ENCODE data around the gene NRIP2.
"Not testable (repeated sequence)": the region's sequence is repeated elsewhere in the genome, so short reads cannot be mapped to it uniquely, and the experiment has no call there.

Gene NRIP2, protein sequence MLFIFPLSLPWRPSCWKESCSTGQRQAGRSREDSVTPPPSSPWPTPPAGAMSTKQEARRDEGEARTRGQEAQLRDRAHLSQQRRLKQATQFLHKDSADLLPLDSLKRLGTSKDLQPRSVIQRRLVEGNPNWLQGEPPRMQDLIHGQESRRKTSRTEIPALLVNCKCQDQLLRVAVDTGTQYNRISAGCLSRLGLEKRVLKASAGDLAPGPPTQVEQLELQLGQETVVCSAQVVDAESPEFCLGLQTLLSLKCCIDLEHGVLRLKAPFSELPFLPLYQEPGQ

DNA sequence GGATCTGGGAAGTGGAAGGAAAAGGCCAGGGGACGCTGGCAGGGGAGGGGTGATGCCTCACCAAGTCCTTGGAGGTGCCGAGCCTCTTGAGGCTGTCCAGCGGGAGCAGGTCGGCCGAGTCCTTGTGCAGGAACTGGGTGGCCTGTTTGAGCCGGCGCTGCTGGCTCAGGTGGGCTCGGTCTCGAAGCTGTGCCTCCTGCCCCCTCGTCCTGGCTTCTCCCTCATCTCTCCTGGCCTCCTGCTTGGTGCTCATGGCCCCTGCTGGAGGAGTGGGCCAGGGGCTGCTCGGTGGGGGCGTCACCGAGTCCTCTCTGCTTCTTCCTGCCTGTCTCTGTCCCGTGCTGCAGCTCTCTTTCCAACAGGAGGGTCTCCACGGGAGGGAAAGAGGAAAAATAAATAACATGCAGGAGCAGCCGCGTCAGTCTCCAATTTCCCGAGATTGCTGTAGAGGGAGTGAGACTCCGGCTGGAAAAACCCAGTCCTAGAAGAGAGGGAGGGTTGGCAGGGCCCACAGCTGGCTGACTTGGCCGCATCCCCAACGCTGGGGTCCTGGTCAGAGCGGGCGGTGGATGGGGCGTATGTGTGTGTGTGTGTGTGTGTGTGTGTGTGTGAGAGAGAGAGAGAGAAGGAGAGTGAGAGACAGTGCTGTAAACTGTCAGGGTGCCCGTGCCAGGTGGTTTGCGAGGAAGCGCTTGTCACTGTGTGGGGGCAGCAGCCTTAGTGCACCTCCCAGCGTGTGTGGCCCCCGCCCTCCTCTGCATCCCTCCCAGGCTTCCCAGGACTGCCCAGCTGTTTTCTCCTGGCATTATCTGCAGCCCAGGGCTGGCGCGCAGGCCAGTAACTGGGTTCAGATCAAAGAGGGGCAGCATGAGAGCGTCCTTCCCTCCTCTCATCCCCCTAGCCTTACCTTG, at the start of gene NRIP2:
NRIP2 (minus strand) TSS at position 455 of the 911 bp plus-strand sequence; CDS start at position 403, 52 bp downstream.
- DNase-seq (ENCODE audit: low read depth in 3 of 3) = no peak

DNA sequence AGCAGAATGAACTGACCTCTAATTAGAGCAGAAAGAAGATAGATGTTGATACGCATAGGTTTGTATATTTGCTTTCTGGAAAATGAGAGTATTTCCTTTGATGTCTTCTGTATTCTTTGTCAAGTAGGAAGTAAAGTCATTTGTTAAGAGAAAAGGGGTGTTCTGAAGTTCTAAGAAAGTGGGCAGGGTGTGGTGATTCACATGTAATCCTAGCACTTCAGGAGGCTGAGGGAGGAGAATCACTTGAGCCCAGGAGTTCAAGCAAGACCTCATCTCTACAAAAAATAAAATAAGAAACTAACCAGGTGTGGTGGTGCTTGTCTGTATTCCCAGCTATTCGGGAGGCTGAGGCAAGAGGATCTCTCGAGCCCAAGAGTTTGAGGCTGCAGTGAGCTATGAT, 45.0 kb upstream of the NRIP2 start:
- no peak for DNase-seq (ENCODE audit: low read depth in 3 of 3)

DNA sequence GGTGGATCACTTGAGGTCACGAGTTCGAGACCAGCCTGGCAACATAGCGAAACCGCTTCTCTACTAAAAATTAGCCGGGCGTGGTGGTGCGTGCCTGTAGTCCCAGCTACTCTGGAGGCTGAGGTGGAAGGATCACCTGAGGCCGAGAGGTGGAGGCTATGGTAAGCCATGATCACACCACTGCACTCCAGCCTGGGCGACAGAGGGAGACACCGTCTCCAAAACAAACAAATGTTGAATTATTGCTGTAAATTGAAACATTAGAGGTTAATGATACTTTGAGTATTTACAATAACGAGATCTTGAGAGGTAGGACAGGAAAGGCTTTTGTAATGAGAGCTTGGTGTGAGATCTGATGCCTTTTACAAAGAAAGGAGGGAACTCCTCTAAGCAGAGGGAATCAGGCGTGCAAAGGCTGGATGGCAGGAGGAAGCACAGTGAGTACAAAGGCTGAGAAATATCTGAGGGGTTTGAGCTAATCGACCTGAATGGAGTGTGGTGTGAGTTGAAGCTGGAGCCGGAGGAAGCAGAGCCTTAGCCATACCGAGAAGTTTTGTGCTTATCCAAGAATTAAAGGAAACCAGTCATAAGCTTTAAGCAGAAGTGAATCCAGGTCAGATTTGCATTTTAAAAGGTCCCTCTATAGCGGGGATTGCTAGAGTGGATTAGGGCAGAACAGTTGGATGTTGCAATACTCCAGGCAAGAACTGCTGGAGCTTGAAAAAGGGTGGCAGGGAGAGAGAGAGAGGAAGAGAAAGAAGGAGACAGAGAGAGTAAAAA, 43.3 kb upstream of the NRIP2 start:
- no peak for DNase-seq (ENCODE audit: low read depth in 3 of 3)

DNA sequence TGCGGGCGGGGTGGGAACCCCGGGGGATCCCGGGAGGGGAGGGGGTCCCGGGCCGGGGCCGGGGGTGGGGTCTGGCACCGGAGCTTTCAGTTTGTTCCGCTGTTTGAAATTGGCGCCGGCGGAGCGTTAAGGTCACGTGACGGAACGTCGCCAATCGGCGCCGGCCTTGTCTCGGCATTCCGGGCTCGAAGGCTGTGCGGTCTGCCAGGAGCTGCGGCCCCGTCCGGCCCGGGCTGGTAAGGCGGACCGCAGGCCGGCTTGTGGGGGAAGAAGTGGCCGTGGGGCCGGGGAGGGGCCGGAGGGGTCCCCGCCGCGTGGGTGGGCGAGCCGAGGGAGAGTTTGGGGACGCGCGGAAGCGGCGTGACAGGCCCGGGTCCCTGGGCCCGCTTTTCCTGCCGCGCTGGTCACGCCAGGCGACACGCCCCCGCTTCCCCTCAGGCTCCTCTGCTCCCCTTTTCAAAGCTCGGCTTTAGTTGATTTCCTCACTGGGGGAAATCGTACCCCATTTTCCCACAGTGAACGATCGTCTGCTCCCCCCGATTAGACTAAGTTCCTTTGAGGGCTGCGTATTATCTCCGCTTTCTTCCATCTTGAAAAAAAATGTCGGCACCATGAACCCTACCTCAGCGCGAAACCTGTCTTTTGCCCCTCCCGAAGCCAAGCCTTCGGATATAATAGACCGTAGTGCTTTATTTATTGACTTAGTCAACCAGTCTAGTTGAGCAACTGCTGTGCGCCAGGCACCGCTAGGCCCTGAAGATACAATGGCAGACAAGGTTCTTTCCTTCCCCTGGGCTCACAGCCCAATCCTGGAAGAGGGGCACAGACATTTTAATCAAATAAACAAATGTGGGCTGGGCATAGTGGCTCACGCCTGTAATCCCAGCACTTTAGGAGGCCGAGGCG, 42.5 kb upstream of the NRIP2 start, which contains the start of the genes FOXM1 and RHNO1:
FOXM1 (minus strand) TSS at position 128 of the 906 bp plus-strand sequence. CDS start 2,696 bp downstream, outside the sequence.
RHNO1 (plus strand) TSS at position 177 of the 906 bp plus-strand sequence. CDS start 8,144 bp downstream, outside the sequence.
- peak; percentile 76 to 78 (median 78) for DNase-seq (ENCODE audit: low read depth in 3 of 3)

DNA sequence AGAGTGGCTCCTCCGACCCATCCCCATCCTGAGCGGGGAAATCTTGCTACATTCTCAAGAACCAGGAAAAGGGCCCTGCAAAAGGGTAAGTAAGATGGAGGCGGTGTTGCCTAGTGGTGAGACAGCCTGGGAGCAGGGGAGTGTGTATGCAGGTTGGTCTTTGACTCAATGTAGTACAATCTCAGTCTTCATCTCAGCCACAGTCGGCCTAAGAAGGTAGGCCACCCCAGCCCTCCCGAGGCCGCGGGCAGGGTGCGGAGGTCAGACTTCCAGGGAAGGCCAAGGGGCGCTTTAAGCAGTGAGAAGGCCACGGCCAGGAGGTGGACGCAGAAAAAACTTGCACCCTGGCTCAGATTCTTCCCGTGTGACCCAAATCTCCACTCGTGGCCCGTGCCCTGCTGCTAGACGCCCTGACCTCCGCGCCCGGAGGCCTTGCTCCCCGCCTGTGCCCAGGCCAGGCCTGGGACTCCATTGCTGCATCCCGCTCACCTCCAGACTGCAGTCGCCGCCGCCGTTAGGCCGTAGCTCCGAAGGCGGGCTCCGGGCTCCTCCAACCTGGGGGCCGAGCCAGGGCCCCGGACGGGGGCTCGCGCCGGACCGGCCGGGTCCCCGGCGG, 41.7 kb upstream of the NRIP2 start:
- peak in 1 of 3 donors; percentile 8 for DNase-seq (ENCODE audit: low read depth in 3 of 3)

DNA sequence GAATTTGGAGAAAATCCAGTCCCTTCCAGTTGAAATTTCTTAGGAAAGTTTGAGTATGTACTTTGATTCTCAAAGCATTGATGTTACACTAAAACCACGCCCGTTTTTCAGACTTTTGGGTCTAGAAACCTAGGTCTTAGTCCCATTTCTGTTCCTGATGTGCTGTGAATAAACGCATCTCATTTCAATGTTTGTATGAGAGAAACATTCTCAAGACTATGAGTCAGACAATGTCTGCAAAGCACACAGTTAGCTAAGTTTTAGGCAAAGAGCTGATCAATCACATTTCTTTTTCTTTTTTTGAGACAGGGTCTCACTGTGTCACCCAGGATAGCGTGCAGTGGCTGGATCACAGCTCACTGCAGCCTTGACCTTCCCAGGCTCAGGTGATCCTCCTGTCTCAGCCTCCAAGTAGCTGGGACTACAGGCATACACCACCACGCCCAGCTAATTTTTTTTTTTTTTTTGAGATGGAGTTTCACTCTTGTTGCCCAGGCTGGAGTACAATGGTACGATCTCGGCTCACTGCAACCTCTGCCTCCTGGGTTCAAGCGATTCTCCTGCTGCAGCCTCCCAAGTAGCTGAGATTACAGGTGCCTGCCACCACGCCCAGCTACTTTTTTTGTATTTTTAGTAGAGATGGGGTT, 34.3 kb upstream of the NRIP2 start:
- DNase-seq (ENCODE audit: low read depth in 3 of 3) = not testable (repeated sequence)

DNA sequence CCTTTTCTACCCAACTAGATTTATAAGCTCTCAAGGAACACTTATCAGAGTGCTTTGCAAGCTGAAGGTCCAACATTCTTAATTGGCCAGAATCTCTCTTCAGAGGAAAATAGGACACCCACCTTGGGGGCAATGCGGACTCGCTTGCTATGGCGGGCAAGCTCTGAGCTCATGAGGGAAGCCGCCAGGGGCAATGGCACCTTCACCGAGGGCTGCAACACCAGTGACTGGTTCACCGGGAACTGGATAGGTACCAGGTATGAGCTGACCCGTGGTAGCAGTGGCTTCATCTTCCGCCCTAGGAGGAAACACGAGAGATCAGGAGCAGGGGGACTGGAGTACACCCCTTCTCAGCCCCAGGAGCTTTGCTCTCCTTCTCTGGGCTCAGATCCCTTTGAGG, 29.4 kb upstream of the NRIP2 start:
- DNase-seq (ENCODE audit: low read depth in 3 of 3) = no peak

DNA sequence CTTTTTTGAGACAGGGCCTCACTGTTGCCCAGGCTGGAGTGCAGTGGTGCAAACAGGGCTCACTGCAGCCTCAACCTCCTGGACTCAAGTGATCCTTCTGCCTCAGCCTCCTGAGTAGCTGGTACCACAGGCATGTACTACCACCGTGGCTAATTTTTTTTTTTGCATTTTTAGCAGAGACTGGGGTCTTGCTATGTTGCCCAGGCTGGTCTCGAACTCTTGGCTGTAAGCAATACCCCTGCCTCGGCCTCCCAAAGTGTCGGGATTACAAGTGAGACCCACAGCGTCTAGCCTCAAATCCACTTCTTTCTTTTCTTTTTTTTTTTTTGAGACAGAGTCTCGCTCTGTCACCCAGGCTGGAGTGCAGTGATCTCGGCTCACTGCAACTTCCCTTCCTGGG, 28.6 kb upstream of the NRIP2 start:
- not testable (repeated sequence) for DNase-seq (ENCODE audit: low read depth in 3 of 3)

DNA sequence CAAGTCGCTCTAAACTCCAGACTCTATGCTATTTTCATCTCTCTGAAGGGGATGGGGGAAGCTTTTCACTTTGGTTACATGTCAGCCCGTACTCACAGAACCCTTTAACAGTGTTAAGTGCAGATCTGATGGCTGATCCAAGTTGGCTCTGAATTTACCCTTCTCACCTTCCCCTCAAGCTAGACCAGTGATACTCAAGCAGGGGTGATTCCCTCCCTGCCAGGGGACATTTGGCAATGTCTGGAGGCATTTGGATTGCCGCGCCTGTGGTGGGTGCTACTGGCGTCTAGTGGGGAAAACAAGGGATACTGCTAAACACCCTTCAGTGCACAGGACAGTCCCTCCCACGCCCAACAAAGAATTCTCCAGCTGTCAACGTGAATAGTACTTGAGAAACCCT, 28.0 kb upstream of the NRIP2 start:
- no peak for DNase-seq (ENCODE audit: low read depth in 3 of 3)

DNA sequence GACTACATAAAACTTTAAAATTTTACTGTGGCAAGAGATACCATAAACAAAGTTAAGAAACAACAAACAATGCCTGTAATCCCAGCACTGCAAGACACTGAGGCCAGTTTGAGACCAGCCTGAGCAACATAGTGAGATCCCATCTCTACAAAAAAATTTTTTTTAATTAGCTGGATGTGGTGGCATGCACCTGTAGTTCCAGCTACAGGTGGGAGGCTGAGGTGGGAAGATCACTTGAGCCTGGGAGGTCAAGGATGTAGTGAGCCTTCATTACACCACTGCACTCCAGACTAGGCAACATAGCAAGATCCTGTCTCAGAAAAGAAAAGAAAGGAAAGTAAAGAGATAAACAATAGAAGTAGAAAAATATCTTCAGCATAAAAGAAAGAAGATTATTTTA, 25.3 kb upstream of the NRIP2 start:
- DNase-seq (ENCODE audit: low read depth in 3 of 3) = no peak

DNA sequence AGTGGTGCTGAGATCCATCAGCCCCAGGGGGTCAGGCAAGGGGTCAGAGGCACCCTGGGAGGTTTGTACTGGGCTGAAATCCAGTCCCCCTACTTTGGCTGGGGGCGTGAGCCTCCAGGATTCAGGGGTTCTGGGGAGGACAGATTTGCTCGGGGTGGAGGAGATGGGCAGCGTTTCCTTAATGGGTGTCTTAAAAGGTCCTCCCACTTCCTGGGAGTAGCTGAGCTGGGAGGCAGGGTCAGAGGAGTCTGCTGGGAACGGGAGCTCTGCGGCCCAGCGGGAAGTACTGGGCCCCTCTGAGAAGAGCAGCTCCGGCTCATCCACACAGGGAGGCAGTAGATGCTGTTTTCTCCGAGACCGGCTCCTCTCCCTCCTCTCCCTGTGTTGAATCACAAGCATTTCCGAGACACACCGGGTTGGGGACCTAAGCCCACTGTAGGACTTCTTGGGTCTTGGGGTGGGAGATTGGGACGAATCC, 24.1 kb upstream of the NRIP2 start:
- no peak for DNase-seq (ENCODE audit: low read depth in 3 of 3)

DNA sequence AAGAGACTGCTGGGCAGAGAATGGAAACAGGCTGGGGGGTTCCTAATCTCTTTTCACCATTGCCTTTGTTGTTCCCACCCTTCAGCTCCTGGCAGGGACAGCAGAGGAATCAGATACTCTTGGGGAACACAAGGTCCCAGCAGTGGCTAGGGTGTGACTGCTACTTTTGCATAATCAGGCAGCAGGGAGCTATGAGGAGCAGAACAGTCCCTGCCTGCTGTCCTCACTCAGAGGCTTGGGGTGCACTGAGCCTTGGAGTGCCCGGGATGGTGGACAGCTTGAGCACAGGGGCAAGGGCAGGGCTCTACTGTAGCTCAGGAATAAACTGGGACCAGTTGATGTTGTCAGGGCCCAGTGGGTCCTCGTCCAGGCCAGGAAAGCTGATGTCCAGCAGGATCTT, 23.5 kb upstream of the NRIP2 start:
- no peak for DNase-seq (ENCODE audit: low read depth in 3 of 3)

DNA sequence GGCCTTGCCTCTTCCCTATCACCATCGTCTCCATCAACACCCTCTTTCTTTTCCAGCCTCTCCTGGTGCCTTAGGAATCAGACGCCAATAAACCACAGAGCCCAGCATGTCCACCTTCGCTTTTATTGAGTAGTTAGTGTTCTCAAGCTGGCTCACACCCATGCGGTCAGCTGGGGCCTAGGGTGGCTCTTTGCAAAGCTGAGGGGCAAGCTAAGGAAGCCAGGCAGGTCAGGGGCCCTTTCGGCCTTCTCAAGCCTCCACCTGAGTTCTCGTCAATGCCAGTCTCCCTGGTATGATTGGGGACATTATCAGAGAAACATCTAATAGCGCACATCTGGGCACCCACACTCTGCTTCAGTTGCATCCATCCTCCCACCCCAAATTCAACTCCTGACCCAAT, 22.7 kb upstream of the NRIP2 start:
- DNase-seq (ENCODE audit: low read depth in 3 of 3) = no peak

DNA sequence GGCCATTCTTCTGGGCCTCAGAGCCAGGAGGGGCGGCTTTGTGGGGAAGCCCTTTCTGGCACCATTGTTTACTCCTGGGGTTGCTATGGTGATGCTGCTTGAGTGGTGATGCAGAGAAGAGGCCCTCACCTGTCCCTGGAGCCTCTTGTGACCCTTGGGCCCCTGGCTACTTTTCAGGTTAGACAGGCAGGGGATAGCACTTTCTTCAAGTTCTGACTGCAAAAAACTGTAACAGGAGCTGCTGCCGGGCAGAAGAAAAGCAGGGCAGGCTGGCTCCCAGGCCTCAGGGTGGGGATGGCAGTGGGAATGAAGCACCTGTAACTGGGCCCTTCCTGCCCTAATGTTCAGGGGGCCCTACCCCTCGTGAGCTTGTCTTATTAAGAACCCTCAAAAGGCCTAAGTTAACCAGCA, 22.2 kb upstream of the NRIP2 start, which contains the start of gene TEX52:
TEX52 (minus strand) TSS at position 19 of the 411 bp plus-strand sequence; CDS start at position 6, 13 bp downstream.
- no peak for DNase-seq (ENCODE audit: low read depth in 3 of 3)

DNA sequence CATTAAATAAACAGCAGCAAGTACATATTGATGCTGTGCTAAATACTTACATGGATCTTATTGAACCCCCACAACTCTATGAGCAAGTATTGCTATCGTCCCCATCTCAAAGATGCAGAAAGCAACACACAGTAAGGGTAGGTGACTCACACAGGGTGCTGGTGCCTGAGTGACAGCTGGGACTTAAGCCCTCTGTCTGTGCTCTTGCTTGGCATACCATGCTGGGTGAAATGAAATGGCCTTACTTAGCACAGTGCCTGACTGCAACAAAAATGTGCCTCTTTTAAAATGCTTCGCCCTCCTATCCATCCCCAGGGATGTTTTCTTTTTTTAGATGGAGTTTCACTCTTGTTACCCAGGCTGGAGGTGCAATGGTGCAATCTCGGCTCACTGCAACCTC, 21.2 kb upstream of the NRIP2 start:
- no peak for DNase-seq (ENCODE audit: low read depth in 3 of 3)

DNA sequence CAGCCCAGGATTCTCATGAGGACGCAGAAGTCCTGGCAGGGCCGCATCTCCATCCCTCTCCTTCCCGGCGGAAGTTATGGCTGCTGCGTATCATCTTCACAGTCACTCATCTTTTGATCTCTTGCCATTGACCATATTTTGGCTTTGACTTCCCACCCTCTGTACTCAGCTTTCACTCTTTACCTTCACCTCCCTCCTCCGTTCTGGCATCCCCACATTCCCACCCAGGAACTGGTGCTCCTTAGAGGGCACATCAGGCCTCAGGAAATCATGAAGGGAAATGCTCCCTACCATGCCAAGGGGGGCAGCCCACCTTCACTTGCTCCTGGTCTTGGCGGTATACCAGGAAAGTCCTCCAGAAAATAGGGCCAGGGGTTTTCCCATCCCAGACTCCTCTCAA, 20.7 kb upstream of the NRIP2 start:
- no peak for DNase-seq (ENCODE audit: low read depth in 3 of 3)

DNA sequence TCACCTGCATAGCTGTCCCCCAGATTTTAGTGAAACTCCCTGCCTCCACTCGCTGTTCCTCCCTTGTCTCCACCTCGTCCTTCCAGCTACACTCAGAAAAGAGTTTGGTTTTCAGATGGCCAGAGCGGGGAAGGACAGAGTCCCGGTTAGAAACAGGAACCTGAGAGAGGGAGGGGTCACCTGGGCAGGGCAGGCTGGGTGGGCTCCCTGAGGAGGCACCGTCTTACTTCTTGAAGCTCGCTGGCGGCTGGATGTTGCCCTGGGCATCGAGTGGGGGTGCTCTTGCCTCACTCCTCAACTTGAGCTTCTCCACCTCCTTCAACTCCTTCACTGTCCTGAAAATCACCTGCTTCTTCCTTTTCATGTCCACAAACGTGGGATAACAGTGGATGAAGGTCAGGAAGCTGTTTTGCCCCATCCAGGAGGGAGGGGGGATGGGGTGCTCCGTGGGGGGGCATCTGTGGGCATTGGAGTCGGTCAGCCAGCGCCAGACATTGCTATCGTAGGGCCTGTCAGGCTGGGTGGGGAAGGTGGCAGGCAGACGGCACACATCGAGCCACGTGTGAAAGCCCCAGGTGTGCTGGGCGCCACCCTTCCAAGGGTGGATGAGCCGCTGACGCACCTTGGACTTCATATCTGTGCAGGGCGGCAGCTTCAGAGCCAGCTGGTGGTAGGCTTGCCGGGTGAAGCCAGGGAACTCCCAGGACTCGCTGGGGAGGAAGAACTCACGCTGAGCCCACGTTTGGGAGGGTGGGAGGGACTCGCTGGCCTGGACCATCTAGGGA, 20.0 kb upstream of the NRIP2 start:
- DNase-seq (ENCODE audit: low read depth in 3 of 3) = no peak

DNA sequence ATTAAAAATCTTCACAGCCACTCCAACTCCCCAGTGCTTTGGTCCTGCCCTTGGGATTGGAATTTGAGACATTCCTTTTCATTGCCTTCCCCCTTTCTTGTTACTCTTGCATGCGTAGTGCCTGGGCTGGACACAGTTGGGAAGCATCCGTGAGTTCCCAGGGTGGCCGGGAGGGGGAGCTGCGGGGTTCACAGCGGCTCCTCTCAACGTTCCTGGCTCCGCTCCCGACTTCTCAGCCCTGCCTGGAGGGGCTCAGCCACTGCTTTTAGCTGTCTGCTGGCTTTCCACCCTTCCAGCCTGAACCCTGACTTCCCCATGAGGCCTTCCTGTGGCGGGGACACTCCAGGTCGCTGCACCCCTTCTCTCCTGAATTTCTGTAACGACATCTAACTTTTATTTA, 18.8 kb upstream of the NRIP2 start:
- DNase-seq (ENCODE audit: low read depth in 3 of 3) = peak; percentile 23 to 60 (median 25)

DNA sequence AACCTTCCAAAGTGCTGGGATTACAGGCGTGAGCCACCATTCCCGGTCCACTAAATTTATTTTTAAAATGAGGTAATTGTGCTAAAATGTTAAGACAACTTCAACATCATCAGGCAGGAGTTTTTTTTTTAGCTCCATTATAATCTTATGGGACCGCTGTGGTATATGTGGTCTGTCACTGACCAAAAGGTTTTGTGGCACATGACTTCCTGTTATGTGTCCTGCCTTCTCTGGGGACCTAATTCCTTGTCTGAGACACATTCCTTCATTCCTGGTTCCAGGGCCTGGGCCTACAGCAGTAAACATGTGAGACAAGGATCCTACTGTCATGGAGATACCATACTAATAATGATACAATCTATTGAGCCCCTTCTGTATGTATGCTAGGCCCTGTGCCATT, 17.1 kb upstream of the NRIP2 start:
- DNase-seq (ENCODE audit: low read depth in 3 of 3) = no peak
